Keratinocyte (primary cell): ENCODE results near the gene CMAS.

Source experiments
- EZH2 ChIP-seq: IDR thresholded peaks from one replicate; pipeline ENCODE4 v1.6.1; 2012; ENCODE audit warnings: inconsistent platforms, mild to moderate bottlenecking, low read length, moderate library complexity
- TF ChIP-seq, protein P1 (sequence below), 3 experiments: IDR thresholded peaks in 1 of 3; conservative IDR thresholded peaks in 1 of 3; optimal IDR thresholded peaks in 1 of 3; 2 replicates in 2 of 3; 3 replicates in 1 of 3; pipeline versions ENCODE3 to v1.5.1; 2011; ENCODE audit warnings: low read length in 3 of 3, mild to moderate bottlenecking in 3 of 3, moderate library complexity in 2 of 3, control low read depth in 1 of 3, inconsistent platforms in 1 of 3; ENCODE audit not compliant: insufficient read depth in 2 of 3; ENCODE audit errors: extremely low read depth in 1 of 3

DNA sequence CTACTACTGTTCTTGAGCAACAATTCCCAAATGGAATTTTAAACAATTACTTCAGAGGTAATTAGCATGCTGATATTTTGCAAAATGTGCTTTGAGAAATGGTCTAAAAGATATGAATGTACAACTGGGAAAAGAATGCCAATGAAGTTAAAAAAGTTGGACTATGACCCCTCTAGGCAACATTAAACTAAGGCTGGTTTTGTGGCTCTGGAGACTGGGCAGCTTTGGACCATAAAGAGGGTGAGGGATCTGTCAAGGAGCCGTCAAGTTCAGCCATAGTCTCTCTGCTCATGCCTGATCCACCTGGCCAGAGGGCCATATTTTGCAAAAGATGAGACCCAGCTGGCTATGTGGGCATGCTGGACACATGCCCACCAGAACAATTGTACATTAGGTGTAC is 38.8 kb downstream of the CMAS start:
- TF ChIP-seq, protein P1, sequence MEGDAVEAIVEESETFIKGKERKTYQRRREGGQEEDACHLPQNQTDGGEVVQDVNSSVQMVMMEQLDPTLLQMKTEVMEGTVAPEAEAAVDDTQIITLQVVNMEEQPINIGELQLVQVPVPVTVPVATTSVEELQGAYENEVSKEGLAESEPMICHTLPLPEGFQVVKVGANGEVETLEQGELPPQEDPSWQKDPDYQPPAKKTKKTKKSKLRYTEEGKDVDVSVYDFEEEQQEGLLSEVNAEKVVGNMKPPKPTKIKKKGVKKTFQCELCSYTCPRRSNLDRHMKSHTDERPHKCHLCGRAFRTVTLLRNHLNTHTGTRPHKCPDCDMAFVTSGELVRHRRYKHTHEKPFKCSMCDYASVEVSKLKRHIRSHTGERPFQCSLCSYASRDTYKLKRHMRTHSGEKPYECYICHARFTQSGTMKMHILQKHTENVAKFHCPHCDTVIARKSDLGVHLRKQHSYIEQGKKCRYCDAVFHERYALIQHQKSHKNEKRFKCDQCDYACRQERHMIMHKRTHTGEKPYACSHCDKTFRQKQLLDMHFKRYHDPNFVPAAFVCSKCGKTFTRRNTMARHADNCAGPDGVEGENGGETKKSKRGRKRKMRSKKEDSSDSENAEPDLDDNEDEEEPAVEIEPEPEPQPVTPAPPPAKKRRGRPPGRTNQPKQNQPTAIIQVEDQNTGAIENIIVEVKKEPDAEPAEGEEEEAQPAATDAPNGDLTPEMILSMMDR (optimal IDR thresholded peaks at IDR 0.05 in 1 of 3, IDR thresholded peaks at IDR 0.05 in 1 of 3, conservative IDR thresholded peaks at IDR 0.05 in 1 of 3; ENCODE audit: extremely low read depth in 1 of 3, insufficient read depth in 2 of 3, low read length in 3 of 3), result no peak
- TF ChIP-seq EZH2, result no peak
